GM19099 (cell line): Measurements from ENCODE around the gene EPN3.

ENCODE experiments used
- POLR2A ChIP-seq: IDR thresholded peaks from 3 replicates; pipeline ENCODE4 v1.6.1; 2011; ENCODE audit warnings: low read depth; ENCODE audit not compliant: insufficient read length; ENCODE audit errors: extremely low read depth

The EPN3 gene

DNA sequence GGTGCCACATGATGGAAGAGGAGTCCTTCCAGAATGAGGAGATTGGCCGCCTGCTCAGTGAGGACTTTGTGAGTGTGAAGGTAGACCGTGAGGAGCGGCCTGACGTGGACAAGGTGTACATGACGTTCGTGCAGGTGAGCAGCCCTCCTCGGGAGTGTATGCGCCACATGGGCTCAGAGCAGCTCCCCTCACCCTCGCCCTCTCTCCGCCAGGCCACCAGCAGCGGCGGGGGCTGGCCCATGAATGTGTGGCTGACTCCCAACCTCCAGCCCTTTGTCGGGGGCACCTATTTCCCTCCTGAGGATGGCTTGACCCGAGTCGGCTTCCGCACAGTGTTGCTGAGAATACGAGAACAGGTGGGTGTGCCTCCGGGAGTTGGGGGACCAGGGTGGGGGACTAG lies 16.3 kb downstream of the EPN3 start:
- no peak for TF ChIP-seq POLR2A

- TF ChIP-seq POLR2A, result no peak
These were observed 16.9 kb downstream of the EPN3 start for GRCh38 chr17:50549256-50549941.

GRCh38 chr17:50549969-50550368 lies 17.4 kb downstream of the EPN3 start:
- TF ChIP-seq POLR2A, result no peak

GRCh38 chr17:50550661-50551432 lies 18.3 kb downstream of the EPN3 start:
- no peak for TF ChIP-seq POLR2A

GRCh38 chr17:50551433-50551815 lies 18.9 kb downstream of the EPN3 start:
- no peak for TF ChIP-seq POLR2A

- no peak for TF ChIP-seq POLR2A
These were observed 19.3 kb downstream of the EPN3 start for GRCh38 chr17:50551884-50552283.

DNA sequence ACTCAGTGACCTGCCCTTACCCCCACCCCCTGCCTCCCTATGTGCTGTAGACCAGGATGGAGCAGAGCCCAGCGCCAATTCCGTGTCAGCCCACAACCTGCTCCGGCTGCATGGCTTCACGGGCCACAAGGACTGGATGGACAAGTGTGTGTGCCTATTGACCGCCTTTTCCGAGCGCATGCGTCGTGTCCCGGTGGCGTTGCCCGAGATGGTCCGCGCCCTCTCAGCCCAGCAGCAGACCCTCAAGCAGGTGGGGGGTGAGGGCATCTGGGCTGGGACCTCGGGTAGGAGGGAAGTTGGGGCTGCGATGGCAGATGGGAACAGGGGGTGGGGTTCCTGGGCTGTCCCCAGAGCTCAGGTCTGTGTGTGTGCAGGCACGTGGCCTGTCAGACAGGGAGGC lies 21.7 kb downstream of the EPN3 start:
- TF ChIP-seq POLR2A, result no peak

- TF ChIP-seq POLR2A, result no peak
These were observed 24.3 kb downstream of the EPN3 start for GRCh38 chr17:50556803-50557202.

DNA sequence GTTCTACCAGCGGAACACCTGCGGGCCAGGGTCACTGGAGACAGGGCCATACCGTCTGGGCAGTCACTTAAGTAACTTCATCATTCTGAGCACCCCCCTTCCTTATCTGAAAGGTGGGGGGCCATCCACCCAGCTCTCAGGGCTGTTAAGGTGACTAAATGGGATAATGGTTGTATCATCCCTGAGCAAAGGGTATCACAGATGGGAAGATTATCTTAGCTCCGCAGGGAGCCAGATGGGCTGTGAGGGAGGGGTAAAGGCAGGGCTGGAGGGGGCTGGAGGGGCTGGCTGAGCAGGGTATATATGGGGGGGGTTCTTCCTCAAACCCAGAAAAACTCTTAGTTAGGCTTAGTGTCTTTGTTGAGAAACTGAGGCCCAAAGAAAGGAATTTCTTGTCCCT lies 25.1 kb downstream of the EPN3 start:
- TF ChIP-seq POLR2A, result no peak

GRCh38 chr17:50558091-50558490 lies 25.6 kb downstream of the EPN3 start:
- no peak for TF ChIP-seq POLR2A

DNA sequence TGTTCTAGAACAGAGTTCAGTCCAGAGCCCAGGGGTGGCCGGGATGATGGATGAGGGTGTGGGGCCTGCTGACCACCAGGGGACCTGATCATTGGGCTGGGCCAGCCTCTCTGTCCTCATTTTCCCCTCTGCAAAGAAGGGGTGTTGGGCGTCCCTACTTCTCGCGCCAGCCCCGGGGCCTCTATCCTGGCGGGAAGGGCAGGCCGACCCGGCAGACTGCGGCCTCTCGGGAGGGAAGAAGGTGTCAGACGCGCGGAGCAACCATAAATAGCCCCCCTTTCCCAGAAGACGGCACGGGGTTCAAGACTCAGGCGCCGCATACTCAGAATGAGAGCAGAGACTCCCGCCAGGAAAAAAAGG lies 26.0 kb downstream of the EPN3 start:
- no peak for TF ChIP-seq POLR2A

DNA sequence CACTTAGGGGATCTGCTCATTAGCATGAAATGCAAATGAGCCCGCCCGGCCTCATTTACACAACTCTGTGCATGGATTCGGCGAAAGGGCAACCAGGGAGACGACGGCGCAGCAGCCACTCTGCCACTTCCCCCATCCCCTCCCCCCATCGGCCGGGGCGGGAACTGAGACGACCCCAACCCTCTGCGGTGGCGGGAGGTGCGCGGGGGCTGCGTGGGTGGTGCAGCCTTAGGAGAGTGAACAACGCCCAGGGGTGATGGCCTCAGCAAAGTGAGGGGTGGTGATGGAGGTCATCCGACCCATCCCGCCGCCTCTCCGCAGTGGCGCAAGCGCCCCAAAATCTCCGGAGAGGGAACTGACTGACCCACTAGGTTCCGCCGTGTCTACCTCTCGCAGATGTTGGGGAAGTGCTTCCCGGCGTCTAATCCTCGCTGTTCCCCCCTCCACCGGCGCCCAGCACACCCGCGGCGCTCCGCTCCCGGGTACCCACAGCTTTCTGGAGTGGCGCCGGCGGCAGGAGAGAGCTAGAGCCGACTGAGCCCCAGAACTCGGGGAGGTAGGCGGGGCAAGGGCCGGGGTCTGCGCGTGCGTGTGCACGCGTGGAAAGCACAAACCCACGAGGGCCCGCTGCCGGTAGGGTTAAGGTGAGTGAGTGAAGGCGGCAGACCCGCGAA lies 26.5 kb downstream of the EPN3 start:
- no peak for TF ChIP-seq POLR2A

DNA sequence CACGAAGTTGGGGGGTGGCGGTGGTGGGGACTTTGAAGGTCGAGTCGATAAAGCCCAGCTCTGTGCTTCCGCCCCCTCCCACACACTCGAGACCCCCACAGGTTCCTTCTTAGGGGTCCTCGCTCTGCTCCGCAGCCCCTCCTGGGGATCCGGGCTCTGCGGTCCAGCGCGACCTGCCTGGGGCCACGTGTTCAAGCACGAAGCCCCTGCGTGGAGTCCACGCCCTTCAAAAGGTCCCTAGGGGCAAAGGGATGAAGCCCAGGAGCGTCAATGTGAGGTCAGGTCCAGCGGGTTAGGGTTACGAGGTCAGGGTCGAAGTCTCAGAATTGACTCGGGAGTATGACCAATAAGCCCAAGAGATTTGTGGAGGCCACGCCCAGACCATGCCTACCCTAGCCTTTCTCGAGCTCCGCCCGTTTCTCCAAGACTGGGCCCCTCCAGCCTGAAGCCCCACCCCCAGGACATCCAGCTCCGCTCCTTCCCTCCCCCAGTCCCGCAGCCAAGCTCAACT lies 27.2 kb downstream of the EPN3 start:
- no peak for TF ChIP-seq POLR2A

DNA sequence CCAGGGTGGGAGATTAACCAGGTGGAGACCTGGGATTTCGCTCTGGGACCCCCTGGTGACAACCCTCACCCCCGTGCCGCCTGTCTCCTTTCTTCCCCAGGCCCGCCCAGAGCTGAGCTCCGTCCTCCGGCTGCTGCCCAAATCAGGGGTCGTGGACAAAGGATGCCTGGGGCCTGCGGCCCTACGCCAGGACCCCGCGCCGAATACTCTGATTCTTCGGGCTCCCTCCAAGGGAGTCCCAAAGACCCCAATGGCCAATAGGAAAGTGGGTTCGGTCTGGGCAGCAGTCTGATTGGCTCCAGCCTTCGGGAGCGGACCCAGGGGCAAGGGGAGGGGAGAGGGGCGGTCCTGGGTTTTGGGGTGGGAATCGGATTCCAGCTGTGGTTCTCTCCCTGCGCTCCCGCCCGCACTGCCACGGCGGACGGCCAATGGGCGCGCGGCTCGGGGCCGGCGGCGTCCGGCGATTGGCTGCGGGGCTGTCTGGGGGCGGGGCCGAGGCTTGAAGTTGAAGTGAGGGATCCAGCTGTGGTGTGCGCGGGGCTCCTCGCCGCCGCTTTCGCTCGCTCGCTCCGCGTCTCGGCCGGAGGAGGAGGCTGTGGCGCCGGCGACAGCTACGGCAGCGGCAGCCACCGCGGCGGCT lies 27.8 kb downstream of the EPN3 start, which contains the start of gene CACNA1G:
Gene CACNA1G, plus strand, starts transcription at position 531 of the 640 bp plus-strand sequence. CDS start 745 bp downstream, outside the sequence.
- no peak for TF ChIP-seq POLR2A
